Neuron (in vitro differentiated cells): ENCODE measurements around the gene TBC1D8B.
"Not testable (repeated sequence)": the region's sequence is repeated elsewhere in the genome, so short reads cannot be mapped to it uniquely, and the experiment has no call there.

Experiments used
- H2AFZ ChIP-seq: one replicate; pipeline ENCODE4 v1.6.1; 2013; ENCODE audit warnings: low read depth, mild to moderate bottlenecking, inconsistent platforms, low read length, moderate library complexity
- H3K27me3 ChIP-seq: one replicate; pipeline ENCODE4 v1.6.1; 2013; ENCODE audit warnings: low read length; ENCODE audit not compliant: insufficient read depth
- H3K36me3 ChIP-seq: one replicate; pipeline ENCODE4 v1.6.1; 2013; ENCODE audit warnings: low read length; ENCODE audit not compliant: insufficient read depth
- H3K4me1 ChIP-seq: one replicate; pipeline ENCODE4 v1.6.1; 2013; ENCODE audit warnings: low read length; ENCODE audit not compliant: insufficient read depth
- H3K4me3 ChIP-seq: 2 replicates; pipeline ENCODE4 v1.5.1; 2013; ENCODE audit warnings: mild to moderate bottlenecking, low read length, moderate library complexity
- H3K9me3 ChIP-seq: one replicate; pipeline ENCODE4 v1.6.1; 2013; ENCODE audit warnings: low read length

Gene TBC1D8B

DNA sequence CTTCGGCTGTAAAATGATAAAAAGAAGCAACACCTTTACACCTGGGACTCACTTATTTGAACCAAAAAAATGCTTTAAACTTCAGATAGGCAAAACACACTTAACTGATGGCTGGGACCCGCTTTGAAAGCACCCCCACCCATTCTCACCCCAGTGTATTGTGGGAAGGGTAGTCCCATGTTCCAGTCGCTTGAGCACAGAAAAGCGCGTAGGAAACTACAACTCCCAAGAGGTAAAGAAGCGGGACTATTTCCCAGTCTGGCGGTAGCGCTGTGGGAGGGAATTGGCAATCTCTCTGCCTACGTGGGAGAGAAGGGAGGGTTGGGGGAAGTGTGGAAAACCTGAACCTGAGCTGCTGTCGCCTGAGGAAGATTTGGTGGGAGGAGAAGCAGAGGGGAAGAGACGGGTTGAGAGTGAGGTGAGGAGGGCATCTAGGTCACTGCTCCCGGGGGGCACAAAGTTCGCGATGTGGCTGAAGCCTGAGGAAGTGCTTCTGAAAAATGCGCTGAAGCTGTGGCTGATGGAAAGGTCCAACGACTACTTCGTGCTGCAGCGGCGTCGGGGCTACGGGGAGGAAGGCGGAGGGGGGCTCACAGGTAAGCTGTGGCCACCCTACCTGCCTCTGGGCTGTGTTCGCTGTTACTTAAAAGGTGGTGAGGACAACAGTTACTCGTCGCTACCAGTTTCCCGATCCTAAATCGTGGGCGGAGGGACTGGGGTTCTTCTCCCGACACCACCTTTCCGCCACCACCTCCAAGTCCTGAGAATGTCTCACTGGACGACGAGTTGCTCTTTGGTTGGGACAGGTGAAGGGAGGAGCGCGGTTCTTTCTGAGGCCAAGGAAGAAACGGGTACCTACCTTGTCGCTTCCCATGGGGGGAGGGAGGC lies at the start of gene TBC1D8B:
TSS of gene TBC1D8B (plus strand) at position 286 of the 888 bp plus-strand sequence. CDS start at position 467, 181 bp downstream.
- no peak within 1 kb of the TSS for H2AFZ ChIP-seq
- H3K4me1 ChIP-seq: no peaks in the 10 kb centered on the region
- H3K4me3 ChIP-seq: peak within 1 kb of the TSS; percentile 26
- H3K27me3 ChIP-seq: peaks cover 46% of the 10 kb centered on the region
- no peaks in the 10 kb centered on the region for H3K36me3 ChIP-seq
- no peaks in the 10 kb centered on the region for H3K9me3 ChIP-seq

GRCh38 chrX:106769288-106769687 lies 33.2 kb upstream of the TBC1D8B start:
- not testable (repeated sequence) for H3K4me3 ChIP-seq, H2AFZ ChIP-seq, H3K4me1 ChIP-seq, H3K27me3 ChIP-seq, H3K9me3 ChIP-seq, H3K36me3 ChIP-seq

DNA sequence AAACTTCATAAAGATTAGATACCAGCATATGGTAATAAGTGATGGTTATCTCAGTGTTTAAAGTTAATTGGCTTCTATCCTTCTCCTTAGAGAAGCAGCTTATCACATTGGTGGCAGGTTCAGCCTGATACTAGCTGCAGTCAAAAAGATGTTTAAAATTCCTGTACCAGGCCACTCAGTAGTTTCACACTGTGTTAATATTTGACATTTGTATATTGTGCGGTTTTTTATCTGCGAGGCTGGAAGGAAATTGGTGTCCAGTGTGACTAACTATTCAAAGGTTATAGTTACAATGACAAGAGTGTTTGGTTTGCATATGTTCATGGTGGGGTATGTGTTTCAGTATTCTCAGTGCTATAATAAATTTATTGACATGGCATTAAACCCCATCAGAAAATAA lies 27.5 kb upstream of the TBC1D8B start:
- Histone ChIP-seq H3K27me3 (no peaks in the 10 kb centered on the region), H2AFZ (no peak overlapping the region), H3K4me3 (no peak overlapping the region), H3K36me3 (no peaks in the 10 kb centered on the region), H3K9me3 (no peaks in the 10 kb centered on the region), H3K4me1 (no peaks in the 10 kb centered on the region)

GRCh38 chrX:106780264-106780663 lies 22.2 kb upstream of the TBC1D8B start:
- no peaks in the 10 kb centered on the region for H3K9me3 ChIP-seq
- H3K4me3 ChIP-seq: no peak overlapping the region
- no peak overlapping the region for H2AFZ ChIP-seq
- no peaks in the 10 kb centered on the region for H3K36me3 ChIP-seq
- H3K27me3 ChIP-seq: peaks cover 2% of the 10 kb centered on the region
- no peaks in the 10 kb centered on the region for H3K4me1 ChIP-seq

- Histone ChIP-seq H2AFZ (no peak overlapping the region), H3K36me3 (no peaks in the 10 kb centered on the region), H3K4me3 (no peak overlapping the region), H3K9me3 (no peaks in the 10 kb centered on the region), H3K27me3 (peaks cover 2% of the 10 kb centered on the region), H3K4me1 (no peaks in the 10 kb centered on the region)
These were observed 21.7 kb upstream of the TBC1D8B start for GRCh38 chrX:106780664-106781377.

DNA sequence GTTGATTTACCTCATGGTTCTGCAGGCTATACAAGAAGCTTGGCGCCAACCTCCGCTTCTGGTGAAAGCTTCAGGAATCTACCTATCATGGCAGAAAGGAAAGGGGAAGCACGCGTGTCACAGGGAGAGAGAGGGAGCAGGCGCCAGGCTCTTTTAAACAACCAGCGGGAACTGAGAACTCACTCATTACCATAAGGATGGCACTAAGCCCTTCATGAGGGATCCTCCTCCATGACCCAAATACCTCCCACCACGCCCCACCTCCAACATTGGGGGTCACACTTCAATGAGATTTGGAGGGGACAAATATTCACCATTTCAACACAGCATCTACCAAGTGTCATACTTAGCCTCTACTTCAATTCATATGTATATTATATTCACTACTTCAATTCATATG lies 18.8 kb upstream of the TBC1D8B start:
- H2AFZ ChIP-seq: no peak overlapping the region
- H3K27me3 ChIP-seq: peaks cover 2% of the 10 kb centered on the region
- H3K4me3 ChIP-seq: no peak overlapping the region
- H3K36me3 ChIP-seq: no peaks in the 10 kb centered on the region
- H3K4me1 ChIP-seq: no peaks in the 10 kb centered on the region
- H3K9me3 ChIP-seq: no peaks in the 10 kb centered on the region

GRCh38 chrX:106791495-106791894 lies 11.0 kb upstream of the TBC1D8B start:
- Histone ChIP-seq H3K36me3 (no peaks in the 10 kb centered on the region), H2AFZ (no peak overlapping the region), H3K27me3 (no peaks in the 10 kb centered on the region), H3K4me1 (no peaks in the 10 kb centered on the region), H3K9me3 (no peaks in the 10 kb centered on the region), H3K4me3 (no peak overlapping the region)

DNA sequence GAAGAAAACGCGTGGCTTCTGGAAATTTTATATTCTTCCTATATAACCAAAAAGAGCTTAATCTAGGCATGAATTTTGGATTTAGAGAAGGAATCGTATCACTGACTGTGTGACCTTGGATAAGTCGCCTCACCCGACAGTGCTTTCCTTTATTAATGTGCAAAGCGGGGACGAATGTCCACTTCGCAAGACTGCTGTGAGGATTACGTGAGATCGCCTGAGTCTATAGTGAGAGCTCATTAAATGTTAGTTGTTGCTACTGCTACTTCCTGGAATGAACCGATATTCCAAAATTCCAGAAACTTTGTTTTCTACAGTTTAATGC lies 448 bp upstream of the TBC1D8B start:
- Histone ChIP-seq H2AFZ (no peak overlapping the region), H3K9me3 (no peaks in the 10 kb centered on the region), H3K4me1 (no peaks in the 10 kb centered on the region), H3K4me3 (peak overlapping the region; percentile 12), H3K36me3 (no peaks in the 10 kb centered on the region), H3K27me3 (peaks cover 46% of the 10 kb centered on the region)

DNA sequence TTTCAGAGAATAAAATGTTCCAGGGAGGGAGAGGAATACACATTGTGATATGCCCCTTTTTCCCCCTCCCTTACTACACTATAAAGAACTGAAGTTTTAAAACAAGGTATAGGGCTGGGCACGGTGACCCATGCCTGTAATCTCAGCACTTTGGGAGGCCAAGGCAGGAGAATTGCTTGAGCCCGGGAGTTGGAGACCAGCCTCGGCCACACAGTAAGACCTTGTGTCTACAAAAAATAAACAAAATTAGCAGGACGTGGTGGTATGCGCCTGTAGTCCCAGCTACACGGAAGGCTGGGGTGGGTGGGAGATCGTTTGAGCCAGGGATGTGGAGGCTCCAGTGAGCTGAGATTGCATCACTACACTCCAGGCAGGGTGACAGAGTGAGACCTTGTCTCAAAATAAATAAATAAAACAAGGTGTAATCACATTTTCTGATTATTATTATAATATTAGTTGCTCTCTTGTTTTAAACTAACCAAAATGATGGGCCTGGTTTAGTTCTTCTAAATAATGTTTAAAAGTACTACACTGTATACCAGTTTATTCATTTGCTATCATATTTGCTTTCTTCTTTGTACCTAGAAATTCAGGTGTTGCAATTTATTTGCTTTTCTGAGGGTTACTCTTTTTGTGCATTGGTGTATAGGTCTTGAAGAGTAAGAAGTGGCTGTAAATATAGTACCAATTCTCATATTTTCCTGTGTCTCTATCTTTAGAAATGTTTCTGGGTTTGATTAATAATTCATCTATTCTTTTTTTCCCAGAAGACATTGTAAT lies 8.8 kb downstream of the TBC1D8B start:
- no peaks in the 10 kb centered on the region for H3K4me1 ChIP-seq
- H3K36me3 ChIP-seq: no peaks in the 10 kb centered on the region
- H3K4me3 ChIP-seq: no peak overlapping the region
- no peaks in the 10 kb centered on the region for H3K9me3 ChIP-seq
- H2AFZ ChIP-seq: no peak overlapping the region
- no peaks in the 10 kb centered on the region for H3K27me3 ChIP-seq

DNA sequence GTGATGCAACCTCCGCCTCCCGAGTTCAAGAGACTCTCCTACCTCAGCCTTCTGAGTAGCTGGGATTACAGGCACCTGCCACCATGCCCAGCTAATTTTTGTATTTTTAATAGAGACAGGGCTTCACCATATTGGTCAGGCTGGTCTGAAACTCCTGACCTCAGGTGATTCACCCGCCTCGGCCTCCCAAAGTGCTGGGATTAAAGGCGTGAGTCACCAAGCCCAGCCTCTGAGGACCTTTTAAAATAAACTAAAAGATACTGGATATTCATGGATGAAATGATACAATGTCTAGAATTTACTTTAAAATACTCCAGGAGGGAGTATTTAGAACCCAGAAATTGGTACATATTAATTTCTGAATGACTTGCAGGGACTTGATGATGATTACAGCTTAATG lies 10.5 kb downstream of the TBC1D8B start:
- not testable (repeated sequence) for H3K27me3 ChIP-seq, H3K4me1 ChIP-seq, H2AFZ ChIP-seq, H3K4me3 ChIP-seq, H3K9me3 ChIP-seq, H3K36me3 ChIP-seq

- H3K4me3 ChIP-seq, H3K27me3 ChIP-seq, H3K9me3 ChIP-seq, H2AFZ ChIP-seq, H3K36me3 ChIP-seq, H3K4me1 ChIP-seq: not testable (repeated sequence)
These were observed 11.6 kb downstream of the TBC1D8B start for GRCh38 chrX:106814093-106814492.

GRCh38 chrX:106862972-106863688 lies 60.7 kb downstream of the TBC1D8B start:
- Histone ChIP-seq H3K4me3 (no peak overlapping the region), H3K4me1 (no peaks in the 10 kb centered on the region), H2AFZ (no peak overlapping the region), H3K9me3 (no peaks in the 10 kb centered on the region), H3K36me3 (no peaks in the 10 kb centered on the region), H3K27me3 (peaks cover 4% of the 10 kb centered on the region)
